CD4-positive, alpha-beta T cell treated with Interleukin-2 at 100 ng/mL for 4 hours (primary cell): Measurements from ENCODE around the gene SLC35B1.
"Not testable (repeated sequence)": the region's sequence is repeated elsewhere in the genome, so short reads cannot be mapped to it uniquely, and the experiment has no call there.

Source experiments
- DNase-seq: peaks from one replicate; pipeline ENCODE4 v3.0.0-alpha.2; 2020; ENCODE audit warnings: low spot score

The SLC35B1 gene

DNA sequence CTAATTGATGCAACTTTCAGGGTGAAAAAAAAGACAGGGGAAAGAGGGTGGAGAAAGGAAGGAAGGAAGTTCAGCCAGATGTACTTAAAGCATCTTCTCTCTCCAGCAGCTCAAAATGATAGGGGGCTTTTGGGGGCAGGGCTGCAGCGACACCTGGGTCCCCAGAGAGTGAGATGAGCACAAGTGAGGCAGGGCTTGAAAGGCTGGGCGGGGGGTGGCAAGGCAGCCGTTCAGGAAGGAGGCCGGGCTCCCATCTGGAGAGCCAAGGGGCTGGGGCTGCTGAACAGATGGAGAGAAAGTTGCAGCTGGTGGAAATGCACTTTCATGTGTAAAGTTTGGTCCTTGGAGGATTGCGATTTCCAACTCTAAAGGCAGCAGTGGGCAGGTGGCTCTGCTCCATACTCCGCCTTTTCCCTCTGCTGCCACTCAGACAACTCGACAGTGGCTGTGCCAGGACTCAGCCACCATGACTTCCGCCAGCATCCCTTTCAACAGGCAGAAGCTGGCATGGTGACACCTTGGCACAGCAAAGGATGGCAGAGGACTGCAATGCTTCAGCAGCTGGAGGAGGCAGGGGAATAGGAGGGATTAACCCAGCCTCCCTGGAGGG lies 7.7 kb downstream of the SLC35B1 start:
- no peak for DNase-seq

DNA sequence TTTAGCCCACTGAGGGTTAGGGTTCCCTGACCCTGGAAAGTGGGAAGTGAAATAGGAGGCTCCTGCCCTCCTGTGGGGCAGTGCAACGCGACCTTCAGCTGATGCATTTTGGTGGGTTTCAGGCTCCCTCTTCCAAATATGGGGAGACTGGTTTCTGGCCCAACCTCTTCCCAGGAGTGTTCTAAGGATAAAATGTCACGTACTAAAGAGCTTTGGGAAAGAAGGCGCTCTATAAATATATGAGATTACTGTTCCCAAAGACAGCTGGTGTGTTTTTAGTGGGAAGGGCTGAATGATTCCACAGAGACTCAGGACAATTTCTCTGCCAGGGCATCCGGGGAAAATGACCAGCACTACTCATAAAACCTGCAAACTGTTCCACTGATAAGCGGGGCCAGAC lies 9.8 kb downstream of the SLC35B1 start:
- no peak for DNase-seq

DNA sequence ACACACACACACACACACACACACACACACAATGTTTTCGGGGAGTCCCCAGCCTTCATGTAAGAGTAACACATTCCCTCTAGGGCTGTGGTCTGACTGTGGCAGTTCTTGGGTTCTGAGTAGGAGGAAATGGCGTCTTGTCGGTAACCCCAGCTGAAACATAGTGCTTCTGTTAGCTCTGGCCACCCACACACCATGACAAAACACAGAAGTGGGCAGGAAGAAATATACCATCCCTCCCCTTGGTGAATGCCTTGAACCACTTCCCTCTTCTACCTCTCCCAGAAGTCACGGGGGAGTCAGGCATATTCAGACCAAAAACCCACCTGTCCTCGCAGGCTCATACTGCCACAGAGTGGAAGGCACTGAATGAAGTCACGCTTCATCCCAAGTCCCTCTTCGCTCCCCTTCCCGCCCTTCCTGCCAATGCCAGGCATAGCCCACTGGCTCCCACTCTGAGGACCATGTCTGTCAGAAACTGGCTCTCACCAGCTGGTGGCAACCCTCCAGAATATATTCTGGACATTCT lies 11.5 kb downstream of the SLC35B1 start:
- DNase-seq, result peak; percentile 73

DNA sequence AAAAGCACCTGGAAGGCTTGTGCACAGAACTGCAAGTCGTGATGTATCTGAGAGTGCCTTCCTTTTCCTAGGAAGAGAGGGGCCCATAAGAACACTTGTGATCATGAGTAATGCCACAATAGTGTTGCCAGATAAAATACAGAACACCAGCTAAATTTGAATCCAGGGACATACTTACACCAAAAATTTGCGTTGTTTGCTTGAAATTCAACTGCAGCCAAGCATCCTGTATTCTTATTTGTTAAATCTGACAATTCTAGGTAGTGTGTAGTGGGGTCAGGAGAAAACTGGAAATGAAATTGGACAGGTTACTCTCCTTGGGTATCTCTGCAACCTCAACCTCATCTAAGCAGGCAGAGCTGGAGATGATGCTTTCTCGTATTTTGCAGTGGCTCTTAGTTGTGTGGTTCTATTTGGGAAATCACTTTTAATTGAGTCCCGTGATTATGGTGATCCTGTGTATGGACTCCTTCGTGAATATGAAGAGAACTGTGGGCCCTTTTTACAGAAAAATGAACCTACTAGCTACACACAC lies 12.0 kb downstream of the SLC35B1 start:
- no peak for DNase-seq

DNA sequence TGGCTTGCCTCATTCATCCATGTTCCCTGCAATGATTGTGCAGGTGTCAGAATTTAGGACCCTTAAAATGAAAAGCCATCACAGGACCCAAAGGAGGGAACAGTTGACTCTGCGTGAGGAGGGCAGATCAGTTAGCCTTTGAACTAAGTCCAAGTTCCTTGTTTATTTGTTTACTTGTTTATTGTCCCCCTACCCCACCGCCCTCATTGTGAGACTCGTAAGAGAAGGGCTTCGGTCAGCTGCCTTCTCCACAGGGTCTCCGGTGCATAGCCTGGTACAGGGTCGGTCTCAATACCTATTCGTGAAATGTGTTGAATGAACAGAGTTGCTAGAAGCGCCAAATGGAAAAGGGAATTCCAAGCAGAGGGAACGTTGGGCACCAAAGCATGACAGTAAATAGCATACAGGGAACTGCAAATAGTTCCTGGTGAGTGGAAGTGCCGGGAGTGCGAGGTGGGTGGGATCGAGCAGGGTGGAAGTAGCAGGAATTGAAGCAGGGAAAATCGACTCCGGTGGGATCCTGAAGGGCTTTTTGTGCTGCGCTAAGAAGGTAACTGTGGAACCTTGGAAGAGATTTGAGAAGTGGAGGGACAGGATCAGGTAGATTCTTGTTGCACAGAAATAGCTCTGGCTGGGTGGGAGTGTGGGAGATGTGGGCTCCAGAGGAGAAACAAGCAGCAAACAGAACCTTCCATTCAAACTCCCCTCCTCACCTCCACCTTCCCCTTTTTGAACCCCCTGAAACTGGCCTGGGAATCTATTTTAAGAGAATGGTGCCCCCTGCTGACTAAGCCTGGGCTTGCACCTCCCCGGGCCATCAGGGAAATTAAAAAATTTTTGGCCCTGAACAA lies 12.7 kb downstream of the SLC35B1 start:
- DNase-seq, result peak; percentile 78

DNA sequence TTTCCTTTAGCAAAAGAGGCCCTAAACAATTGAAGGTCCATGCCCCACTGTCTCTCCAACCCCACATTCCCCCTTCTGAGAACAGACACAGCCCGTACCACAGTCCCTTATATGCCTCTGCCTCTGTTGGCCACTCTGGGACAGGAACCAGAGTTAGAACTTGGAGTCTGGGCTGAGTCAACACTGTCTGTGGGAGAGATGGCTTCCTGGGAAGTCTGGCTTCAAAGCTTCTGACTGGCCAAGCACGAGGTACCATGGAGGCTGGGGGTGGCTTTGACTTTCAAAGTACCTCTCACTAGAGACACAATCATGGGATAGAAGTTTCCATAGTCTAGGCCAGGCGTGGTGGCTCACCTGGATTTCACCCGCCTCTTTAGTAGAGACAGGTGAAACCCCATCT lies 15.0 kb downstream of the SLC35B1 start:
- DNase-seq, result no peak

DNA sequence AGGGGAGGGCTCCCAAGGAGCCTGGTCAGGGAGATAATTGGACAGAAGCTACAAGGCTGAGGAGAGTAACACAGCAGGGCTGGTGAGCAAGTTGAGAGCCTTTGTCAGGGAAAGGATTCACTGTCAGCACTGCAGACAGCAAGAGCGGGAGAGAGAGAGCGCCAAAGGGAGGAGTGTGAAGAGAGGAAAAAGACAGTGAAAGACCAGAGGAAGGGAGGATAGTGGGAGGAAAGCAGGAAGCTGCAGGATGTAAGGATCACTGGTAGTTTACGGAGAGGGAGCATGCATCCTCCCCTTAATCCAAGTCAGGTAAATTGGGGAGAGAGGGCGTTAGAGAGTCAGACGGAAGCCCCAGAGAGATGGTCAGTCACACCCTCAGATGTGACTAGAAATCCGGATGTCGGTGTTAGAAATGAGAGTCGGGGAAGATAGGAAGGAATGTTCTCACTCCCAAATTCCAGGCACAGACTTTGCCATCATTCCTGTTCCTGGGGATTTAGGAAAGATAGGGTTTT lies 16.0 kb downstream of the SLC35B1 start:
- DNase-seq, result no peak

DNA sequence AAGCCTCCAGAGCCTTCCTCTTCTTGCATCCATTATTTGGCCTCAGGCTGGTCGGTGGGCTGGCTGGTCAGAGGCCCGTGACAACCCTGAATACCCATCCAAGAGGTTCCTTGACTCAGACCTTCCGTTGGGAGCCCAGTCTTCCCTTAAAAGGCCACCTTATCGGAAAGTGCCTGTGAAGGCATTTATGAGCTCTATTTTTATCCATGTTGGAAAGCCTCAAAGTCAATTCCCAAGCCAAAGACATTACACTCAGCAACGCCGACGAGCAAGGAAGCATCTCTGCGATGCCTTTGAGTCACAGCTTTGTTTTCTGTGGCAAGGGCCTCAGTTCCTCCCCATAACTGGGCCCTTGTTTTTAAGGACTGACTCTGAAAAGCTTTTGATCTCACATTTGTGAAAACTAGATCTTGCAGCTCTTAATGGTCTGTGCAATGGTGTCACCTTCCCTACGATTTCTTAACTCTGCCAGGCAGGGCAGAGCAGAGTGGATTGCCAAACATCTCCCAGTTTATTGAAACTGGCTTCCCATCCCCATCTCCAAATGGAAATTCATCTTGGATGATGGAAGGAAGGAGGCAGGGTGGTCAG lies 16.6 kb downstream of the SLC35B1 start:
- DNase-seq, result no peak

DNA sequence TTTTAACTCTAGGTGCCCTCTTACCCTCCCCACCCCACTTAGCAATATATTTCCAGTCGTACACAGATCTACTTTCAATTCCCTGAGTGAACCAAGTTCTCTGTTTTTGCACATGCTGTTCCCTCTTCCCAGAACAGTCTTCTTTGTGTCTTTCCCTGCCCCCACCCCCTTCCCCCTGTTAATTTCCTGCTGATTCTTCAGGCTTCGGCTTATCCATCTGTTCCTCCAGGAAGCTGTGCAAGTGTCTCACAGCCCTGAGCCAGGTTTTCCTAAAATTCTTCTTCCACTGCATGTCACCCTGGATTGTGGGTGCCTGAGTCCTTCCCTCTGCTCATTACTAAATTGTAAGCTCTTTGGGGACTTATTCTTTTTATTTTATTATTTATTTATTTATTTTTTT lies 17.5 kb downstream of the SLC35B1 start:
- DNase-seq, result no peak

DNA sequence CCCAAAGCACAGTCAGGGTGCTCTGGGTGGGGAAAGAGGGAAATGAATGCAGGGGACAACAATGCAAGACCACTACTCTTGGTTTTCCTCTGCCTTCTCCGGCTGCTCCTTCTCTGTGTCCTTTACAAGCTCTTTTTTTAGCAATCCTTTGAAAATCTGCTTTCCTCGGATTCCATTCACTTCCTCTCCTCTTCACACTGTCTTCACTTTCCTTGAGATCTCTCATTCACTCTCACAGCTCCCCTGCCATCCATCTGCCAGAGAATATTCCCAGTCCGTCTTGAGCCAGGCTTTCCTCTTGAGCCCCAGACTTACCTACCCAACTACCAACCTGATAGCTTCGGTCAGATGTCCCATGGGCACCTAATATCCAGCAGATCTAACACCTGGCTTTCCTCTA lies 18.9 kb downstream of the SLC35B1 start:
- no peak for DNase-seq

DNA sequence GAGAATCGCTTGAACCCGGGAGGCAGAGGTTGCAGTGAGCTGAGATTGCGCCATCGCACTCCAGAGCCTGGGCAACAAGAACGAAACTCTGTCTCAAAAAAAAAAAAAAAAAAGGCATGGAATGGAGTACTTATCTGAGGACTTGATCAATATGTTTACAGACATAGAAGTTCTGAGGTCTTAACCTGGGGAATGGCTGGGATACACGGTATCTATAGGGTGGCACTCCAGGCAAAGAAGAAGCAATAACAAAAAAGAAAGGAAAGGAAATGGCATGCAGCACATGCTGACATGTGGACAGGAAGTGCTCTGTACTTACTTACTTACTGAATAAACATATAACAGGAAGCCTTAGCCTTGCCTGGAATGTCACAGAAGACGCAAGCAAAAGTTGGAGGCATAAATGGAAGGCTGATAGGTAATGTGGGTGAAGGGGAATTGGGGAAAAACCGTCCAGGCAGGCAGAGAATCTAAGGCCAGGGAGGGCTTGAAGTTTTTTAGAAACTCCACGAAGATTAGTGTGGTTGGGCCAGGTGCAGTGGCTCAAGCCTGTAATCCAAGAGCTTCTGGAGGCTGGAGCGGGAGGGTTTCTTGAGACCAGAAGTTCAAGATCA lies 19.8 kb downstream of the SLC35B1 start:
- DNase-seq, result peak; percentile 37

DNA sequence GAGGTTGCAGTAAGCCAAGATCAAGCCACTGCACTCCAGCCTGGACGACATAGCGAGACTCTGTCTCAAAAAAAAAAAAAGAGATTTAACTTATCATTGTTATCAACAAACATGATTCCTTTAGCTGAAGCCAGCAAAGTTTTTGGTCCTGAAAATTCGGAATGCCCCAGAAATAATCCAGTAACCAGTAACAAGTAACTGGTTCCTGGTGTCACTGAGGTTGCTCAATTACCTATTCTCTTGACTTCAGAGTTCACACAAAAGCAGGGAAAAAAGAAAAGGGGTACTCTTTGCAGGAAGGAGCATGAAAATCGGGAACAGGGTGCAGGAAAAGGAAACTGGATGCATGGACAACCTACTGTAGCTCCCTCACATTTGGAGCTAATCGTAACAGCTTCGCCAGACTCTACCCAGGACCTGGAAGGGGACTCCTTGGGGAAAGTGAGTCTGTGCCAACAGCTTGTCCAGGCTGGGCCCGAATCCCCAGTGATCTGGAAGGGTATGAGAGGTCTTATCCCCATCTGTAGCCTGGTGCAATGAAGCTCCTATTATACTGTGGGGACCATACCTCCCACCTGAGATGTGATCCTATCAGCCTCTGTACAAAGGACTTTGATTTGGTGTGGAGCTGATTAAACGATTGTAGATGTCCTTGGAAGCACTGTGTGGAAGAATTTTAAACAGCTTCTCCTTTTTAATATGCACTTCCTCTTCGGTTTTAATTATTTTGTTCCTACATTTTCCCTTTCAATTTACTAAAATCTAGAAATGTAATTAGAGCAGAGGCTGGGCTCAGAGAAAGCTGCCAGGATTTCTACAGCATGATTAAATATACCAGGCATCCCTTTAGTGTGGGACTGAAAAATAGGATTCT lies 26.4 kb downstream of the SLC35B1 start:
- DNase-seq, result no peak

DNA sequence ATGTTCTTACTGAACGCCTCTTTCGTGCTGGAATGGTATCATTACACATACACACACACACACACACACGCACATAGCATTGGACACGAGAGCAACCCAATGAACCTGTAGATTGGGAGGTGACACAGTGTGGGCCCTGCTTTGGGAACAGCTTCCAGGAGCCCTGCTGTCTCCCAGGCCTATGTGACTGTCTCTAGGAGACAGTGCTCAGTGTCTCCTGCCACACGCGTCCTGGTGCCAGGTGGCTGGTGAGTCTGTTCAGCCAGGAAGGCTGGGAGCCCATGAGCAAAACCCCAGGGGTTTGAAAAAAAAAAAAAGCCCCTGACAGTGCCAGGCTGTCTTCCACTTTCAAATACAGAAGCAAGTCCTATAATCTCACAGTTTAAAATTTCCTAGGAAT lies 27.4 kb downstream of the SLC35B1 start:
- DNase-seq, result no peak

DNA sequence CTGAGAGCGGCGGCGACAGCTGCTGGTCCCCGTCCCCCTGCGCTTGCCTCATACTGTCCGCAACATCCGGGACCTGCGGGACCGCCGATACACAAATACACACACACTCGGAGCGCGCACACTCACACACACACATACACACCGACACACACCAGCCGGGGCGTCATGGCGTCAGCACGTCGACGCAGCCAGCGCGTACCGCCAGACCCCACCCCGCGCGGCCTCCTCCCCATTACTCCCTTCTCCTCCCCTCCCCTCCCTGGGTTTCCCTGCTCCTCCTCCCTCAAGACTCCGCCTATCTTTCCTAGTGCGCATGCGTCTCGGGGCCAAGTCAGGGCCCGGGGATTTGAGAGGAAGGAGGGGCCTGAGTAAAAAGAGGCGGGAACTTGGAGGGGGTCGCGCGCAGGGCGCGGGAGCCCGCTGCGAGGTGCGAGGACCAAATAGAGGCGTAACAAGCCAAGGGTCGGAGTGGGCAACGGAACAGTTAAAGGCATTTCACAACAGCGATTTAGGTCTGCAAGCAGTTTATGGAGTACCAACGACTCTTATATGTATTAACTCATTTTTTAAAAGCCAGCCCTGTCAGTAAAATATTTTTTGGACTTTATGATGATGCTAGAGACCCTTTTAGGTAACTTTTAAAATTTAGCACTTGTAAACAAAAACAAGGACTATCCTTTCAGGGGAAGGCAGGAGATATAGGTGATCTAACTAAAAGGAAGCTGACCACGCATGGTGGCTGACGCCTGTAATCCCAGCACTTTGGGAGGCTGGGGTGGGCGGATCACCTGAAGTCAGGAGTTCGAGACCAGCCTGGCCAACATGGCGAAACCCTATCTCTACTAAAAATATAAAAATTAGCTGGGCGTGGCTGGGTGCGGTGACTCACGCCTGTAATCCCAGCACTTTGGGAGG lies 29.6 kb downstream of the SLC35B1 start, which contains the start of gene SPOP:
Gene SPOP (minus strand): TSS at position 165 of the 915 bp plus-strand sequence. CDS start 55,287 bp downstream, outside the sequence.
- DNase-seq, result peak; percentile 100

DNA sequence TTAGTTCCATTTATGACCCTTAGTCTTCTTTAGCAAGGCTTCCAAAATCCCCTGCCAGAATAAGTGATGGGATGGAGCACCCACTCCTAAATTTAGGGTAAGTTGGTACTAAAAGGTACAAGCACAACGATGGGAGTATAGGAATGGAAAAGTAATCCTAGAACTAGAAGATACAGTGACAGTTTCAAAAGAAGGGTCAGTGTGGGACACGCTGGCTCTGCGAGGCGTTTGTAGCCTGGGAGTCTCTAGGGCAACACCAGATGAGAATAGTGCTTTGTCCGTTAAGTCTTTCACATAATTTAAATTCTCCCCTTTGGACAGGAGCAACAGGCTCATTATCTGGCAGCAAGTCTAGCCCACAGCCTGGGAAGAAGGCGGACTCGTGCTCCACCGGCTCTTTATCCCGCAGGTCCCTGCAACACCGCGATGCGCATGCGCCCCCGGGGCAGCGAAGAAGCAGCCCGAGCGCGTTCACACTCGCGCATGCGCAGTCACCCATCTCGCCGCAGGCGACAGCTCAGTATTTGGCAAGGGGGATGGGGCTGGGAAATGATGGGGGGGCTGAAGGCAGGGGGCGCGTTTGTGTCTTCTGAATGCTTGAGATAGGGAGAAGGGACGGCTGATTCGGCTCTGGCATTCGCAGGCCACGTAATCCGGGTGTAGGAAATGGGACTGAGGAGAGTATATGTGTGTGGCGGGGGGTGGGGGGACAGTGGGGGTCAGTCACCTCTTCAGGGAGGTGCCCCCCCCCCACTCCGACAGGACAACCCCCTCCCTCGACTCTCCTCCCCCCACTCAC lies 30.4 kb downstream of the SLC35B1 start:
- peak; percentile 94 for DNase-seq

DNA sequence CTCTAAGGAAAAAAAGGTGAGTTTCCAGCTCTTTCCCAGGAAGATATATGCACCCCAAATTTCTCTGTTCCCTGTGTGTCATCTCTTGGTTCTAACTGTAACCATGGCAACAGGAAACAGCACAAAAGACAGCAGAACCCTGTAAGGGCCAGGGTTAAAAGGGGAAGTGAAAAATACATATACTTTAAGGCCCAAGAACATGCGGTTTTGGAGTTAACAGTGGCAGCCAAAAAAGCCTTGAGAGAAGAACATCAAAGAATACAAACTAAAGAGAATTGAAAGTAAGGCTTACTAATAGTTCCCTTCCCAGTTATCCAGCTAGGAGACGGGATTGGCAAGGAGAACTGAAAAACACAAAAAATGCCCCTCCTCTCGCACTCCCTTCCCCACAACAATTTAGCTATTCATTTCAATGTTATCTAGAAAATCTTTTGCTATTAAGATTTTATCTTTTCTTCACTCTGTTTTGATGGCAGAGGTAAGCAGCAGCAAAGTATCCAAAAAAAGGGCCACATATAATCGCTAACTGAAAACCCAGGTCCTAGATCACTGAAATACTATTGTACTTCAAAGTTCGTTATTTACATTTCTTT lies 31.4 kb downstream of the SLC35B1 start:
- DNase-seq, result peak; percentile 86

DNA sequence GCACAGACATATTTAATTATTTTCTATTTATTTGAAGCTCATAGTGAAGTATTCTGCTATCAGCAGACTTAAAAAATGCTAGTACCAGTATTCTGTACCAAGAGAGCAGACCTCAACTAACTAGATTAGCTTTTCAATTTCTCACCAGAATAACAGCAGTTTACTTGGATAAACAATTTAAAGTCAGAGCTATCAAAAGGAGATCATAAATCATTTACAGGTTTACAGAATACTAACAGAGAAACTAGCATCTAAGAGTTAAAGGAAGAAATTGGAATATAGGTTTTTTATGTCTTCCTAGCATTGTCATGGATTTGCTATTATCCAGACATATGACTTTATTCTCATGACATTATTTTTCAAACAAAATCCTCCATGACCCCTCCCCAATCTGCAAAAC lies 33.3 kb downstream of the SLC35B1 start:
- DNase-seq, result no peak

DNA sequence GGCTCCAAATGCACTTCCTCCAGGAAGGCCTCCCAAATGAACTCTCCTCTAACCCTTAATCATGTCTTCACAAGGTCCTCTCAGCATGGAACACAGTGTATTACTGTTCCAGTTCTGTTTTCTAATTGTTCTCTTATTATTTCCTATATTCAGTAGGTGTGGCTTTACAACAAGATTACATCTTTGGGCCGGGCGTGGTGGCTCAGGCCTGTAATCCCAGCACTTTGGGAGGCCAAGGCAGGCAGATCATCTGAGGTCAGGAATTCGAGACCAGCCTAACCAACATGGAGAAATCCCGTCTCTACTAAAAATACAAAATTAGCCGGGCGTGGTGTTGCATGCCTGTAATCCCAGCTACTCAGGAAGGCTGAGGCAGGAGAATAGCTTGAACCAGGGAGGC lies 34.1 kb downstream of the SLC35B1 start:
- DNase-seq, result not testable (repeated sequence)

DNA sequence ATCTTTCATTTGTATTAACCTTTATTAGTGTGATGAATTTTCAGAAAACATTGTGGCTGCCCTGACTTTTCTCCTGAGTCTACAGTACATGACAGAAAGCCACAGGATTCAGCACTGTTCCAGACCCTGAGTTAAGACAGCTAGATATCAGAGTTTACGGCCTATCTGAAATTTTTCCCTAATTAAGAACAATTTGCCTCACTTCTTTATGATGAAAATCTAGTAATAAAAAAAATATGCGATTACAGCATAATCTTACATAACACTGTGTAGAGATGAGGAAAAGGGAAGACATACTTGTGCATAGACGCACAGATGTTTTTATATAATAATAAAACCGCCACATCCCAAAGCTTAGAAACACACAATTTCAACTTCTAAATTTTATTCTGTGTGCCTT lies 37.1 kb downstream of the SLC35B1 start:
- no peak for DNase-seq
